OCI-LY3 (cell line): ENCODE measurements around the gene ATP2A2.

Experiments
- H2AFZ ChIP-seq: fragments of 200-600, 300-600 bp; shearing (Covaris generic); 2 replicates; pipeline ENCODE4 v1.6.0; 2014; ENCODE audit warnings: antibody characterized with exemption, low read depth, low read length
- H3K27ac ChIP-seq: fragments of 200-600, 300-600 bp; sonication (generic); 2 replicates; pipeline ENCODE4 v1.5.1; 2014; ENCODE audit warnings: mild to moderate bottlenecking, low read length, moderate library complexity, mixed read lengths
- H3K27me3 ChIP-seq: fragments of 200-600, 300-600 bp; sonication (generic); 2 replicates; pipeline ENCODE4 v1.6.1; 2014; ENCODE audit warnings: low read depth, low read length, mixed read lengths
- H3K36me3 ChIP-seq: fragments of 200-600, 300-600 bp; sonication (generic); replicated peaks from 2 replicates; pipeline ENCODE3; 2014; ENCODE audit warnings: low read depth, low read length, mixed read lengths
- H3K4me1 ChIP-seq: fragments of 300-600, 200-600 bp; sonication (generic); 2 replicates; pipeline ENCODE4 v1.6.1; 2014; ENCODE audit warnings: low read length, mixed read lengths
- H3K4me2 ChIP-seq: fragments of 200-600, 300-600 bp; sonication (generic); 2 replicates; pipeline ENCODE4 v1.6.1; 2014; ENCODE audit warnings: low read length, mixed read lengths
- H3K4me3 ChIP-seq: fragments of 300-600, 200-600 bp; sonication (generic); 2 replicates; pipeline ENCODE4 v1.5.1; 2014; ENCODE audit warnings: antibody characterized with exemption, mild to moderate bottlenecking, low read length, moderate library complexity
- H3K79me2 ChIP-seq: fragments of 300-600, 200-600 bp; shearing (Covaris generic); 2 replicates; pipeline ENCODE4 v1.6.1; 2014; ENCODE audit warnings: mild to moderate bottlenecking, low read length, mixed read lengths
- H3K9ac ChIP-seq: fragments of 300-600, 200-600 bp; shearing (Covaris generic); 2 replicates; pipeline ENCODE4 v1.6.0; 2014; ENCODE audit warnings: mild to moderate bottlenecking, low read length, moderate library complexity
- H3K9me3 ChIP-seq: fragments of 200-600, 300-600 bp; shearing (Covaris generic); 2 replicates; pipeline ENCODE4 v1.6.1; 2014; ENCODE audit warnings: low read length, mixed read lengths; ENCODE audit not compliant: insufficient read depth
- H4K20me1 ChIP-seq: fragments of 200-600, 300-600 bp; sonication (generic); 2 replicates; pipeline ENCODE4 v1.6.1; 2016; ENCODE audit warnings: low read length, mixed read lengths; ENCODE audit not compliant: insufficient read depth
- EZH2phosphoT487 ChIP-seq: fragments of 200-600 bp; shearing (Covaris generic); IDR thresholded peaks from 2 replicates; pipeline ENCODE4 v1.6.1; 2018; ENCODE audit warnings: antibody characterized with exemption, mixed run types, low read depth
- TF ChIP-seq, protein P1 (sequence below): fragments of 200-600, 300-600 bp; sonication (generic); IDR thresholded peaks from 2 replicates; pipeline ENCODE4 v1.5.1; 2014; ENCODE audit warnings: antibody characterized with exemption, low read length, low read depth

Gene ATP2A2

DNA sequence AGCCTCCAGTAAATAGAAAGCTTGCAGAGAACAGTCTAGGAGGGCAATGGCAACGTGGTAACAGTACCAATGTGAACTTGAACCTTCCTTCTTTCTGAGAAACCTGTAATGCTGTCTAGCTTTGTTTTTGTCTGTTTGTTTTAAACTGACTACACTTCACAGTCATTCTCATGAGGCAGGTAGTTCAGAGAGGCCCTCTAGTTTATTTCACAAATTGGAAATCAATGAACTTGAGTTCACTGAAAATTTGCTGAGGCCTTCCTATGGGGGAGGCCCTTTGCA lies 2.9 kb upstream of the ATP2A2 start:
- Histone ChIP-seq H4K20me1 (peaks cover 11% of the 10 kb centered on the region), H3K27ac (no peak overlapping the region), H3K9ac (no peak overlapping the region), H3K4me3 (no peak overlapping the region), H2AFZ (no peak overlapping the region), H3K4me2 (no peak overlapping the region), H3K79me2 (peaks cover 18% of the 10 kb centered on the region), H3K4me1 (peaks cover 22% of the 10 kb centered on the region), H3K9me3 (no peaks in the 10 kb centered on the region), H3K36me3 (peaks cover 10% of the 10 kb centered on the region), H3K27me3 (no peaks in the 10 kb centered on the region)
- no peak for TF ChIP-seq EZH2phosphoT487
- TF ChIP-seq, protein P1, sequence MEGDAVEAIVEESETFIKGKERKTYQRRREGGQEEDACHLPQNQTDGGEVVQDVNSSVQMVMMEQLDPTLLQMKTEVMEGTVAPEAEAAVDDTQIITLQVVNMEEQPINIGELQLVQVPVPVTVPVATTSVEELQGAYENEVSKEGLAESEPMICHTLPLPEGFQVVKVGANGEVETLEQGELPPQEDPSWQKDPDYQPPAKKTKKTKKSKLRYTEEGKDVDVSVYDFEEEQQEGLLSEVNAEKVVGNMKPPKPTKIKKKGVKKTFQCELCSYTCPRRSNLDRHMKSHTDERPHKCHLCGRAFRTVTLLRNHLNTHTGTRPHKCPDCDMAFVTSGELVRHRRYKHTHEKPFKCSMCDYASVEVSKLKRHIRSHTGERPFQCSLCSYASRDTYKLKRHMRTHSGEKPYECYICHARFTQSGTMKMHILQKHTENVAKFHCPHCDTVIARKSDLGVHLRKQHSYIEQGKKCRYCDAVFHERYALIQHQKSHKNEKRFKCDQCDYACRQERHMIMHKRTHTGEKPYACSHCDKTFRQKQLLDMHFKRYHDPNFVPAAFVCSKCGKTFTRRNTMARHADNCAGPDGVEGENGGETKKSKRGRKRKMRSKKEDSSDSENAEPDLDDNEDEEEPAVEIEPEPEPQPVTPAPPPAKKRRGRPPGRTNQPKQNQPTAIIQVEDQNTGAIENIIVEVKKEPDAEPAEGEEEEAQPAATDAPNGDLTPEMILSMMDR = no peak

GRCh38 chr12:110279566-110280375 lies 1.3 kb upstream of the ATP2A2 start:
- no peaks in the 10 kb centered on the region for H3K27me3 ChIP-seq
- no peak overlapping the region for H3K27ac ChIP-seq
- H3K4me3 ChIP-seq = peak overlapping the region; percentile 78
- H3K9me3 ChIP-seq = no peaks in the 10 kb centered on the region
- peaks cover 33% of the 10 kb centered on the region for H3K4me1 ChIP-seq
- H3K9ac ChIP-seq = peak overlapping the region; percentile 87
- H3K36me3 ChIP-seq = peaks cover 24% of the 10 kb centered on the region
- H2AFZ ChIP-seq = peak overlapping the region; percentile 70; the same call in 1 of the 2 replicates
- peak overlapping the region; percentile 88 for H3K4me2 ChIP-seq
- H4K20me1 ChIP-seq = peaks cover 26% of the 10 kb centered on the region
- TF ChIP-seq, protein P1 = no peak
- no peak for TF ChIP-seq EZH2phosphoT487
- H3K79me2 ChIP-seq = peaks cover 34% of the 10 kb centered on the region

DNA sequence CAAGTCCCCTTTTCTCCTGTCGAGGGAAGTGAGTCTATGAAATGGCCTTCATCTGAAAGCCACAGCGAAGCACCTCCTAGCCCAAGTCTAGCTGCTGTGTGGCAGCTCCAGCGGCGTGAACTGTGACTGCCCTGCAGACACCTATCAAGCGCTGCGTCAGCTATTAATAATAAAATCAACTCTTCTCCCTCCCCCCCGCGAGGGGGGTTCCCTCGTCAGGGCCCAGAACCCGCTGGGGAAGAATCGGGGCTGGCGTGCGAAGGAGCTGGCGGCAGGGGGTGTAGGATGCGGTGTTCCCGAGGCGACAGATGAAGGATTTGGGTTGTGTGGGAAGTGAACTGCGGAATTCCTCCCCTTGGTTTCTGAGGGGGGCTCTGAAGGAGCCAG lies 662 bp upstream of the ATP2A2 start:
- H3K4me2 ChIP-seq = peak overlapping the region; percentile 88
- H2AFZ ChIP-seq = peak overlapping the region; percentile 70
- H3K27ac ChIP-seq = peak overlapping the region; percentile 50
- H3K9me3 ChIP-seq = no peaks in the 10 kb centered on the region
- peaks cover 30% of the 10 kb centered on the region for H3K36me3 ChIP-seq
- no peaks in the 10 kb centered on the region for H3K27me3 ChIP-seq
- peak overlapping the region; percentile 87 for H3K9ac ChIP-seq
- peak overlapping the region; percentile 78 for H3K4me3 ChIP-seq
- H3K4me1 ChIP-seq = peaks cover 39% of the 10 kb centered on the region
- TF ChIP-seq, protein P1 = no peak
- no peak for TF ChIP-seq EZH2phosphoT487
- peaks cover 40% of the 10 kb centered on the region for H3K79me2 ChIP-seq
- H4K20me1 ChIP-seq = peaks cover 33% of the 10 kb centered on the region

DNA sequence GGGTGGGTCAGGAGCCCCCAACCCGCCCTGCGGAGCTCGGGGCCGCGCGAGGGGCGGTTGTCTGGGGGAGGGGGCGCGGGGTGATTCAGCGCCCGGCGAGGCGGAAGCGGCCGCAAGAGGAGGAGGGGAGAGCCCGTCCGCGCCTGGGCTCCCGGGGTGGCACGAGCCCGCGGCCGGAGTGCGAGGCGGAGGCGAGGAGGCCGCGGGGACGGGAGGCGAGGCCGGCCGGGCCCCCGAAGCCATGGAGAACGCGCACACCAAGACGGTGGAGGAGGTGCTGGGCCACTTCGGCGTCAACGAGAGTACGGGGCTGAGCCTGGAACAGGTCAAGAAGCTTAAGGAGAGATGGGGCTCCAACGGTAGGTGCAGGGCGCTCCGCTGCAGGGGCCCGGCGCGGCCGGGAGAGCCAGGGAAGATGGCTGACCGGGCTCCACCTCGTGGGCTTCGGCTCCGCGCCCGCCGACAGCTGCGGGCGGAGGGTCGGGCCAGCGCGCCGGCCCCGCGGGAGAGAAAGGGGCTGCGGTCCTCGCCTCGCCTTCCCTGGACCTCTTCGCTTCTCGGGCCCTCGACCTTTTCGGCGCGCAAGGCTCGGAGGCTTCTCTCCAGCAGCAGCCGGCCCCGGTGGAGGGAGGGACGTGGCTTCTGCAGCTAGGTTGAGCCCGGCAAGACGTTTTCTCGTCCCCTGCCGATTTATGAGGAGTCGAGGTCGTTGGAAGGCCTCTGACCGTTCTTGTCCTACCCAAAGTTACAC lies 677 bp downstream of the ATP2A2 start:
- peaks cover 53% of the 10 kb centered on the region for H3K79me2 ChIP-seq
- TF ChIP-seq, protein P1 = no peak
- TF ChIP-seq EZH2phosphoT487 = no peak
- peaks cover 45% of the 10 kb centered on the region for H4K20me1 ChIP-seq
- peak overlapping the region; percentile 77 for H3K27ac ChIP-seq
- no peaks in the 10 kb centered on the region for H3K9me3 ChIP-seq
- H2AFZ ChIP-seq = no peak overlapping the region
- H3K9ac ChIP-seq = peak overlapping the region; percentile 89
- H3K4me1 ChIP-seq = peaks cover 42% of the 10 kb centered on the region
- no peaks in the 10 kb centered on the region for H3K27me3 ChIP-seq
- peaks cover 38% of the 10 kb centered on the region for H3K36me3 ChIP-seq
- H3K4me3 ChIP-seq = peak overlapping the region; percentile 78
- peak overlapping the region; percentile 78 for H3K4me2 ChIP-seq
